WTC11 (cell line): ENCODE results near the gene ACIN1. TPM values are rescaled to one million over a fixed set of nuclear protein-coding genes. Genes with fewer than 3 reads are reported as not detected.

Experiments used
- AR ChIP-seq: fragments of 250-450 bp; sonication (Bioruptor Pico); IDR thresholded peaks from 2 replicates; pipeline ENCODE4 v1.9.0; 2021; ENCODE audit warnings: mild to moderate bottlenecking
- ETV6 ChIP-seq: sonication (generic); formaldehyde crosslinking; IDR thresholded peaks from 2 replicates; pipeline ENCODE4 v1.8.1; 2022; ENCODE audit warnings: mild to moderate bottlenecking, missing genetic modification reagents
- FOXK1 ChIP-seq: sonication (generic); formaldehyde crosslinking; IDR thresholded peaks from 2 replicates; pipeline ENCODE4 v1.8.0; 2022; ENCODE audit warnings: mild to moderate bottlenecking, moderate library complexity, missing genetic modification reagents
- GABPB1 ChIP-seq: sonication (generic); formaldehyde crosslinking; IDR thresholded peaks from 2 replicates; pipeline ENCODE4 v1.8.1; 2023; ENCODE audit warnings: mild to moderate bottlenecking, missing genetic modification reagents
- GRHL2 ChIP-seq: fragments of 250-450 bp; sonication (Bioruptor Pico); IDR thresholded peaks from 2 replicates; pipeline ENCODE4 v1.8.0; 2022; ENCODE audit warnings: mild to moderate bottlenecking, moderate library complexity; ENCODE audit not compliant: insufficient replicate concordance, severe bottlenecking
- HMGA2 ChIP-seq: fragments of 250-450 bp; sonication (Bioruptor Pico); IDR thresholded peaks from 2 replicates; pipeline ENCODE4 v1.4.0; 2021; ENCODE audit warnings: mild to moderate bottlenecking, moderate library complexity
- HMGXB4 ChIP-seq: sonication (generic); formaldehyde crosslinking; IDR thresholded peaks from 2 replicates; pipeline ENCODE4 v1.8.1; 2023; ENCODE audit warnings: mild to moderate bottlenecking, moderate library complexity, missing genetic modification reagents
- NR1H2 ChIP-seq: sonication (generic); formaldehyde crosslinking; IDR thresholded peaks from 2 replicates; pipeline ENCODE4 v1.9.0; 2021; ENCODE audit warnings: mild to moderate bottlenecking, moderate library complexity, missing genetic modification reagents
- TEAD1 ChIP-seq: sonication (generic); formaldehyde crosslinking; IDR thresholded peaks from 2 replicates; pipeline ENCODE4 v1.8.0; 2022; ENCODE audit warnings: mild to moderate bottlenecking, missing genetic modification reagents
- ZNF232 ChIP-seq: sonication (generic); formaldehyde crosslinking; IDR thresholded peaks from 2 replicates; pipeline ENCODE4 v1.8.0; 2022; ENCODE audit warnings: mild to moderate bottlenecking, missing genetic modification reagents
- ZNF281 ChIP-seq: sonication (generic); formaldehyde crosslinking; IDR thresholded peaks from 2 replicates; pipeline ENCODE4 v1.8.0; 2023; ENCODE audit warnings: mild to moderate bottlenecking, missing genetic modification reagents
- ZNF423 ChIP-seq: fragments of 250-450 bp; sonication (Bioruptor Pico); IDR thresholded peaks from 2 replicates; pipeline ENCODE4 v2.1.2; 2022; ENCODE audit warnings: mild to moderate bottlenecking, moderate library complexity
- ZNF425 ChIP-seq: fragments of 250-450 bp; sonication (Bioruptor Pico); conservative IDR thresholded peaks from 2 replicates; pipeline ENCODE4 v1.9.0; 2021; ENCODE audit warnings: mild to moderate bottlenecking
- total RNA-seq: library from RNA; stranded (reverse); gene quantifications from 3 replicates; pipeline ENCODE4 v1.2.3, GENCODE V29; 2021
- TF ChIP-seq, protein P1 (sequence below): sonication (generic); formaldehyde crosslinking; IDR thresholded peaks from 2 replicates; pipeline ENCODE4 v1.8.0; 2023; ENCODE audit warnings: missing genetic modification reagents, mild to moderate bottlenecking, borderline replicate concordance

The ACIN1 gene
- total RNA-seq, 1 experiment from 2014 or later, result 229 TPM

GRCh38 chr14:23094666-23095195, at the start of gene ACIN1 (continued):
- no peak for TF ChIP-seq AR (CRISPR knock-in tag)
- TF ChIP-seq ZNF425 (CRISPR knock-in tag), result no peak
- no peak for TF ChIP-seq ZNF232 (CRISPR knock-in tag)
- no peak for TF ChIP-seq ZNF281 (CRISPR knock-in tag)
- TF ChIP-seq GRHL2, result no peak
- peak; percentile 77; the same call in 1 of the 2 replicates for TF ChIP-seq TEAD1 (CRISPR knock-in tag)
- TF ChIP-seq NR1H2 (CRISPR knock-in tag), result no peak
- no peak for TF ChIP-seq ZNF423 (CRISPR knock-in tag)
- no peak for TF ChIP-seq HMGA2 (CRISPR knock-in tag)
- TF ChIP-seq GABPB1 (CRISPR knock-in tag), result peak; percentile 88
- TF ChIP-seq FOXK1, result peak; percentile 15; the same call in 1 of the 2 replicates
- peak; percentile 98 for TF ChIP-seq HMGXB4
- TF ChIP-seq, protein P1, sequence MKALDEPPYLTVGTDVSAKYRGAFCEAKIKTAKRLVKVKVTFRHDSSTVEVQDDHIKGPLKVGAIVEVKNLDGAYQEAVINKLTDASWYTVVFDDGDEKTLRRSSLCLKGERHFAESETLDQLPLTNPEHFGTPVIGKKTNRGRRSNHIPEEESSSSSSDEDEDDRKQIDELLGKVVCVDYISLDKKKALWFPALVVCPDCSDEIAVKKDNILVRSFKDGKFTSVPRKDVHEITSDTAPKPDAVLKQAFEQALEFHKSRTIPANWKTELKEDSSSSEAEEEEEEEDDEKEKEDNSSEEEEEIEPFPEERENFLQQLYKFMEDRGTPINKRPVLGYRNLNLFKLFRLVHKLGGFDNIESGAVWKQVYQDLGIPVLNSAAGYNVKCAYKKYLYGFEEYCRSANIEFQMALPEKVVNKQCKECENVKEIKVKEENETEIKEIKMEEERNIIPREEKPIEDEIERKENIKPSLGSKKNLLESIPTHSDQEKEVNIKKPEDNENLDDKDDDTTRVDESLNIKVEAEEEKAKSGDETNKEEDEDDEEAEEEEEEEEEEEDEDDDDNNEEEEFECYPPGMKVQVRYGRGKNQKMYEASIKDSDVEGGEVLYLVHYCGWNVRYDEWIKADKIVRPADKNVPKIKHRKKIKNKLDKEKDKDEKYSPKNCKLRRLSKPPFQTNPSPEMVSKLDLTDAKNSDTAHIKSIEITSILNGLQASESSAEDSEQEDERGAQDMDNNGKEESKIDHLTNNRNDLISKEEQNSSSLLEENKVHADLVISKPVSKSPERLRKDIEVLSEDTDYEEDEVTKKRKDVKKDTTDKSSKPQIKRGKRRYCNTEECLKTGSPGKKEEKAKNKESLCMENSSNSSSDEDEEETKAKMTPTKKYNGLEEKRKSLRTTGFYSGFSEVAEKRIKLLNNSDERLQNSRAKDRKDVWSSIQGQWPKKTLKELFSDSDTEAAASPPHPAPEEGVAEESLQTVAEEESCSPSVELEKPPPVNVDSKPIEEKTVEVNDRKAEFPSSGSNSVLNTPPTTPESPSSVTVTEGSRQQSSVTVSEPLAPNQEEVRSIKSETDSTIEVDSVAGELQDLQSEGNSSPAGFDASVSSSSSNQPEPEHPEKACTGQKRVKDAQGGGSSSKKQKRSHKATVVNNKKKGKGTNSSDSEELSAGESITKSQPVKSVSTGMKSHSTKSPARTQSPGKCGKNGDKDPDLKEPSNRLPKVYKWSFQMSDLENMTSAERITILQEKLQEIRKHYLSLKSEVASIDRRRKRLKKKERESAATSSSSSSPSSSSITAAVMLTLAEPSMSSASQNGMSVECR (CRISPR knock-in tag), result 0 out of 2 replicates have a peak, but pooled peaks have one; percentile 81
- peak; percentile 74 for TF ChIP-seq ETV6 (CRISPR knock-in tag)
